Dermis microvascular lymphatic vessel endothelial cell (primary cell): ENCODE results near the gene CHST11. TPM values are rescaled to one million over a fixed set of nuclear protein-coding genes. Genes with fewer than 3 reads are reported as not detected.
"Not testable (repeated sequence)": the region's sequence is repeated elsewhere in the genome, so short reads cannot be mapped to it uniquely, and the experiment has no call there.

Source experiments
- DNase-seq, 2 donors: peaks; one replicate each; pipeline versions ENCODE4 v3.0.0 to v3.0.0-alpha.2; 2010; ENCODE audit warnings: low read depth in 2 of 2
- total RNA-seq: library from RNA; depleted of rRNA; stranded (reverse); fragments of >200 nt; gene quantifications from 2 replicates; pipeline ENCODE4 v1.2.1, GENCODE V29; 2014

The CHST11 gene
- total RNA-seq, 1 donor from 2014 or later = 2.1 TPM

GRCh38 chr12:104562763-104563162, 106.0 kb downstream of the CHST11 start:
- no peak for DNase-seq

GRCh38 chr12:104564662-104565061, 107.9 kb downstream of the CHST11 start:
- DNase-seq = not testable (repeated sequence)

GRCh38 chr12:104565606-104566243, 109.0 kb downstream of the CHST11 start:
- DNase-seq = no peak

- DNase-seq = no peak
These were observed 109.7 kb downstream of the CHST11 start for GRCh38 chr12:104566244-104566993.

GRCh38 chr12:104567832-104568486, 111.2 kb downstream of the CHST11 start:
- no peak for DNase-seq

GRCh38 chr12:104568487-104568868, 111.7 kb downstream of the CHST11 start:
- DNase-seq = no peak

- DNase-seq = no peak
These were observed 112.2 kb downstream of the CHST11 start for GRCh38 chr12:104568935-104569334.

- DNase-seq = no peak
These were observed 112.8 kb downstream of the CHST11 start for GRCh38 chr12:104569346-104570173.

- no peak for DNase-seq
These were observed 113.6 kb downstream of the CHST11 start for GRCh38 chr12:104570174-104570907.

GRCh38 chr12:104571328-104571727, 114.6 kb downstream of the CHST11 start:
- no peak for DNase-seq

GRCh38 chr12:104574353-104574752, 117.6 kb downstream of the CHST11 start:
- not testable (repeated sequence) for DNase-seq

- not testable (repeated sequence) for DNase-seq
These were observed 118.0 kb downstream of the CHST11 start for GRCh38 chr12:104574758-104575157.

GRCh38 chr12:104575442-104576186, 118.9 kb downstream of the CHST11 start:
- no peak for DNase-seq

- no peak for DNase-seq
These were observed 119.5 kb downstream of the CHST11 start for GRCh38 chr12:104576187-104576778.

GRCh38 chr12:104576980-104577580, 120.3 kb downstream of the CHST11 start:
- DNase-seq = no peak

GRCh38 chr12:104577581-104577981, 120.8 kb downstream of the CHST11 start:
- no peak for DNase-seq

GRCh38 chr12:104578453-104578852, 121.7 kb downstream of the CHST11 start:
- DNase-seq = peak in 1 of 2 donors; percentile 41

- DNase-seq = no peak
These were observed 123.2 kb downstream of the CHST11 start for GRCh38 chr12:104579718-104580495.
